Hepatocyte (in vitro differentiated cells): ENCODE data around the gene HIRIP3.

Experiments used
- CTCF ChIP-seq: fragments of 200-600 bp; sonication (generic); IDR thresholded peaks from 2 replicates; pipeline ENCODE4 v1.5.1; 2016; ENCODE audit warnings: antibody characterized with exemption, mild to moderate bottlenecking; ENCODE audit not compliant: poor library complexity
- EZH2phosphoT487 ChIP-seq: fragments of 200-600 bp; sonication (generic); IDR thresholded peaks from one replicate; pipeline ENCODE4 v1.6.1; 2018; ENCODE audit warnings: antibody characterized with exemption, mild to moderate bottlenecking, low read depth, moderate library complexity; ENCODE audit not compliant: unreplicated experiment, severe bottlenecking

- TF ChIP-seq CTCF (no peak), EZH2phosphoT487 (no peak)
Observed at GRCh38 chr16:29950806-29951461, 44.5 kb downstream of the HIRIP3 start.
